Peyer's patch (tissue), 4 donors: ENCODE results near the gene HCRT. TPM values are rescaled to one million over a fixed set of nuclear protein-coding genes. Genes with fewer than 3 reads are reported as not detected.
"Not testable (repeated sequence)": the region's sequence is repeated elsewhere in the genome, so short reads cannot be mapped to it uniquely, and the experiment has no call there.

Experiments
- DNase-seq, 3 donors: peaks; one replicate each; pipeline ENCODE4 v3.0.0-alpha.2; 2017 to 2019
- H3K27ac ChIP-seq, 4 donors: fragments of 200-600 bp; sonication (generic); one replicate each; pipeline ENCODE4 v1.5.1; 2016 to 2019
- H3K27me3 ChIP-seq, 2 donors: fragments of 200-600 bp; sonication (generic); one replicate each; pipeline ENCODE4 v1.5.1; 2019
- H3K36me3 ChIP-seq, 3 donors: fragments of 200-600 bp; sonication (generic); one replicate each; pipeline ENCODE4 v1.5.1; 2016 to 2019
- H3K4me1 ChIP-seq, 4 donors: fragments of 200-600 bp; sonication (generic); one replicate each; pipeline ENCODE4 v1.5.1; 2016 to 2019
- H3K4me3 ChIP-seq, 4 donors: fragments of 200-600 bp; sonication (generic); 1 replicate in 3 of 4; 2 replicates in 1 of 4; pipeline ENCODE4 v1.5.1; 2016 to 2019; ENCODE audit warnings: mild to moderate bottlenecking in 1 of 4
- H3K9me3 ChIP-seq, 4 donors: fragments of 200-600 bp; sonication (generic); one replicate each; pipeline ENCODE4 v1.5.1; 2016 to 2019; ENCODE audit warnings: mild to moderate bottlenecking in 1 of 4
- CTCF ChIP-seq, 6 experiments: fragments of 450-650 bp in 4 of 6; fragments of 200-600 bp in 2 of 6; sonication (generic) in 1 of 6; IDR thresholded peaks; one replicate each; pipeline ENCODE4 v1.5.1; 2017 to 2019; ENCODE audit warnings: antibody characterized with exemption in 6 of 6, mild to moderate bottlenecking in 3 of 6, moderate library complexity in 1 of 6
- POLR2A ChIP-seq, 2 donors: fragments of 450-650 bp; IDR thresholded peaks; one replicate each; pipeline ENCODE4 v1.5.1; 2017; ENCODE audit warnings: antibody characterized with exemption in 2 of 2, mild to moderate bottlenecking in 2 of 2, moderate library complexity in 2 of 2
- total RNA-seq, 4 donors: library from RNA; depleted of rRNA; stranded (reverse); fragments of >200 nt; gene quantifications; one replicate each; pipeline ENCODE4 v1.1.0, GENCODE V29; 2016

Gene HCRT
- total RNA-seq, 4 donors from 2014 or later = not detected

GRCh38 chr17:42225646-42226045 lies 40.4 kb upstream of the HCRT start:
- Histone ChIP-seq H3K36me3 (peaks cover 0 to 32% (median 0%) of the 10 kb centered on the region in 3 donors), H3K9me3 (no peaks in the 10 kb centered on the region), H3K27me3 (no peaks in the 10 kb centered on the region), H3K4me1 (no peaks in the 10 kb centered on the region), H3K4me3 (no peak overlapping the region), H3K27ac (no peak overlapping the region)
- no peak for DNase-seq
- no peak for TF ChIP-seq CTCF (IDR thresholded peaks at IDR 0.05)
- TF ChIP-seq POLR2A (IDR thresholded peaks at IDR 0.05) = no peak

GRCh38 chr17:42224651-42225050 lies 39.4 kb upstream of the HCRT start:
- no peak overlapping the region for H3K27ac ChIP-seq
- peaks cover 0 to 32% (median 0%) of the 10 kb centered on the region in 3 donors for H3K36me3 ChIP-seq

GRCh38 chr17:42221886-42222745 lies 36.9 kb upstream of the HCRT start:
- Histone ChIP-seq H3K27ac (no peak overlapping the region), H3K9me3 (no peaks in the 10 kb centered on the region), H3K36me3 (peaks cover 0 to 47% (median 0%) of the 10 kb centered on the region in 3 donors), H3K27me3 (no peaks in the 10 kb centered on the region), H3K4me3 (no peak overlapping the region), H3K4me1 (no peaks in the 10 kb centered on the region)
- DNase-seq = peak in 2 of 3 donors; percentile 30 to 69
- peak in 5 of 6 experiments; percentile 35 to 57 (median 52) for TF ChIP-seq CTCF (IDR thresholded peaks at IDR 0.05)
- no peak for TF ChIP-seq POLR2A (IDR thresholded peaks at IDR 0.05)

More at GRCh38 chr17:42224651-42225050, 39.4 kb upstream of the HCRT start:
- Histone ChIP-seq H3K4me1 (no peaks in the 10 kb centered on the region), H3K27me3 (no peaks in the 10 kb centered on the region), H3K9me3 (no peaks in the 10 kb centered on the region), H3K4me3 (no peak overlapping the region)
- DNase-seq = peak in 1 of 3 donors; percentile 17
- TF ChIP-seq CTCF (IDR thresholded peaks at IDR 0.05) = no peak
- TF ChIP-seq POLR2A (IDR thresholded peaks at IDR 0.05) = no peak

- not testable (repeated sequence) for H3K27me3 ChIP-seq, H3K4me1 ChIP-seq, H3K4me3 ChIP-seq, DNase-seq, H3K9me3 ChIP-seq, H3K27ac ChIP-seq
- H3K36me3 ChIP-seq = peaks cover 0 to 69% (median 0%) of the 10 kb centered on the region in 3 donors
Observed at GRCh38 chr17:42219280-42219679, 34.0 kb upstream of the HCRT start.

DNA sequence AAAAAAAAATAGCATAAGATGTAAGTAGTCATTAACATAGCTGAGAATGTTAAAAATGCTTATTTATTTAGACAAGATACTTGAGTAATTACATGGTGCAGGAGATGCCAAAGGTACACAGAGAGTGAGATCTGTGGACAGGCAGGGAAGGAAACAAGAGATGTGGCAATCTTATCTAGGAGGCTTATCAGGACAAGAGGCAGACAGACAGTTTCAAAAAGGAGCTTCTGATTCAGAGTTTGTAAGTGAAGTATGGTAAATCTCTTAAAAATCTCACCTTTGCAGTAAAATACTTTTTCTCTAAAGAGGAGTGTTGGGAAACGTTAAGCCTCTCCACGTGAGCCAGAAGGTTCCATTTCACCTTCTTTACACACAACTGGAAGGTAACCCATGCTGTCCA lies 28.9 kb upstream of the HCRT start:
- Histone ChIP-seq H3K27me3 (no peaks in the 10 kb centered on the region), H3K27ac (no peak overlapping the region), H3K9me3 (no peaks in the 10 kb centered on the region), H3K36me3 (peaks cover 0 to 83% (median 0%) of the 10 kb centered on the region in 3 donors), H3K4me1 (no peaks in the 10 kb centered on the region), H3K4me3 (no peak overlapping the region)
- no peak for DNase-seq
- TF ChIP-seq CTCF (IDR thresholded peaks at IDR 0.05) = no peak
- no peak for TF ChIP-seq POLR2A (IDR thresholded peaks at IDR 0.05)

- DNase-seq = no peak
- no peaks in the 10 kb centered on the region for H3K9me3 ChIP-seq
- H3K27me3 ChIP-seq = no peaks in the 10 kb centered on the region
- H3K4me3 ChIP-seq = no peak overlapping the region
- H3K27ac ChIP-seq = peak overlapping the region in 2 of 4 donors; percentile 7 to 47
- H3K4me1 ChIP-seq = no peaks in the 10 kb centered on the region
- H3K36me3 ChIP-seq = peaks cover 0 to 88% (median 0%) of the 10 kb centered on the region in 3 donors
- TF ChIP-seq CTCF (IDR thresholded peaks at IDR 0.05) = no peak
Observed at GRCh38 chr17:42212382-42212781, 27.1 kb upstream of the HCRT start.

- H3K4me1 ChIP-seq, H3K27me3 ChIP-seq, H3K9me3 ChIP-seq, H3K4me3 ChIP-seq: not testable (repeated sequence)
- peak overlapping the region in 2 of 4 donors; percentile 23 to 47 for H3K27ac ChIP-seq
- DNase-seq = peak in 2 of 3 donors; percentile 49 to 57
- H3K36me3 ChIP-seq = peaks cover 0 to 88% (median 0%) of the 10 kb centered on the region in 3 donors
Observed at GRCh38 chr17:42211921-42212341, 26.7 kb upstream of the HCRT start.
